Liver (tissue), 3 donors: Measurements from ENCODE around the gene SPECC1.

Source experiments
- ATF3 ChIP-seq: IDR thresholded peaks from 2 replicates; pipeline ENCODE4 v1.6.1; 2016; ENCODE audit warnings: antibody characterized with exemption
- CTCF ChIP-seq: fragments of 150-350 bp; IDR thresholded peaks from 2 replicates; pipeline ENCODE4 v1.5.1; 2017; ENCODE audit warnings: improper control_type of control experiment, low read depth, low read length; ENCODE audit not compliant: missing input control
- EGR1 ChIP-seq, 2 donors: IDR thresholded peaks; 2 replicates each; pipeline ENCODE4 v1.6.1; 2016 to 2018; ENCODE audit warnings: antibody characterized with exemption in 2 of 2, low read depth in 2 of 2
- FOXA1 ChIP-seq: IDR thresholded peaks from 2 replicates; pipeline ENCODE4 v1.6.1; 2016; ENCODE audit warnings: antibody characterized with exemption
- GABPA ChIP-seq, 2 donors: IDR thresholded peaks in 1 of 2; conservative IDR thresholded peaks in 1 of 2; 2 replicates each; pipeline ENCODE4 v1.6.1; 2016; ENCODE audit warnings: antibody characterized with exemption in 2 of 2, mild to moderate bottlenecking in 1 of 2, moderate library complexity in 1 of 2
- JUND ChIP-seq, 2 donors: IDR thresholded peaks; 2 replicates each; pipeline ENCODE4 v1.6.1; 2016; ENCODE audit warnings: antibody characterized with exemption in 2 of 2
- MAX ChIP-seq: IDR thresholded peaks from 2 replicates; pipeline ENCODE4 v1.6.1; 2016; ENCODE audit warnings: antibody characterized with exemption
- REST ChIP-seq: IDR thresholded peaks from 2 replicates; pipeline ENCODE4 v1.6.1; 2016; ENCODE audit warnings: antibody characterized with exemption, mild to moderate bottlenecking
- RXRA ChIP-seq, 2 donors: IDR thresholded peaks; 2 replicates each; pipeline ENCODE4 v1.6.1; 2017 to 2018; ENCODE audit warnings: antibody characterized with exemption in 2 of 2, mild to moderate bottlenecking in 1 of 2
- SP1 ChIP-seq: IDR thresholded peaks from 2 replicates; pipeline ENCODE4 v1.6.1; 2018; ENCODE audit warnings: antibody characterized with exemption, mild to moderate bottlenecking
- TAF1 ChIP-seq: conservative IDR thresholded peaks from 2 replicates; pipeline ENCODE4 v1.6.1; 2016; ENCODE audit warnings: antibody characterized with exemption, mild to moderate bottlenecking
- ZBTB33 ChIP-seq: IDR thresholded peaks from 2 replicates; pipeline ENCODE4 v1.6.1; 2016; ENCODE audit warnings: antibody characterized with exemption
- donor health status: healthy.
- donor health status: healthy.

GRCh38 chr17:19978209-19978802, 30.9 kb upstream of the SPECC1 start:
- no peak for TF ChIP-seq CTCF
- TF ChIP-seq SP1, result no peak
- TF ChIP-seq GABPA (IDR thresholded peaks at IDR 0.05 in 1 of 2, conservative IDR thresholded peaks at IDR 0.05 in 1 of 2), result no peak
- TF ChIP-seq FOXA1, result no peak
- no peak for TF ChIP-seq MAX
- no peak for TF ChIP-seq ATF3
- no peak for TF ChIP-seq RXRA (IDR thresholded peaks at IDR 0.05)
- TF ChIP-seq ZBTB33, result no peak
- no peak for TF ChIP-seq REST
- no peak for TF ChIP-seq JUND (IDR thresholded peaks at IDR 0.05)
- no peak for TF ChIP-seq EGR1 (IDR thresholded peaks at IDR 0.05; ENCODE audit: low read depth in 2 of 2)
- TF ChIP-seq TAF1, result no peak
